SU-DHL-6 (cell line): Measurements from ENCODE around the gene KIAA1958.

ENCODE experiments used
- EZH2phosphoT487 ChIP-seq: fragments of 200-600 bp; sonication (generic), shearing (Covaris generic); conservative IDR thresholded peaks from 2 replicates; pipeline ENCODE4 v1.6.1; 2018; ENCODE audit warnings: mild to moderate bottlenecking, antibody characterized with exemption, low read length, moderate library complexity, mixed read lengths
- TF ChIP-seq, protein P1 (sequence below): fragments of 200-600 bp; sonication (generic); IDR thresholded peaks from one replicate; pipeline ENCODE4 v1.5.1; 2017; ENCODE audit warnings: antibody characterized with exemption, mild to moderate bottlenecking, low read length, moderate library complexity; ENCODE audit not compliant: insufficient read depth, poor library complexity, severe bottlenecking

DNA sequence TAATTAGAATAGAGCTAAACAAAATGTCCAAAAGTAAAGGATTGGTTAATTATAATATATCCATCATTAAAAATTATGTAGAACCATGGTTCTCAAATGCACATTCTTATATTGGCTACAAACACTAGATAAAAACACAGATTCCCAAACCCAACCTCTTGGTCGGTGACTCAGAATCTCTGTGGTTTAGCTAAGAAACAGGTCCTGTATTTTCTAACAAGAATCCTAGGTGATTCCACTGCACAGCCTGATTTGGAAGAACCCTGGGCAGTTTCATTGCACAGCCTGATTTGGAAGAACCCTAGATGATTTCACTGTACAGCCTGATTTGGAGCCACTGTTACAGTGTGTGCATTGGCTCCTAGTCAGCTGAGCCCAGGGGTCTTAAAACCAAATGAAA lies 67.9 kb downstream of the KIAA1958 start:
- TF ChIP-seq, protein P1, sequence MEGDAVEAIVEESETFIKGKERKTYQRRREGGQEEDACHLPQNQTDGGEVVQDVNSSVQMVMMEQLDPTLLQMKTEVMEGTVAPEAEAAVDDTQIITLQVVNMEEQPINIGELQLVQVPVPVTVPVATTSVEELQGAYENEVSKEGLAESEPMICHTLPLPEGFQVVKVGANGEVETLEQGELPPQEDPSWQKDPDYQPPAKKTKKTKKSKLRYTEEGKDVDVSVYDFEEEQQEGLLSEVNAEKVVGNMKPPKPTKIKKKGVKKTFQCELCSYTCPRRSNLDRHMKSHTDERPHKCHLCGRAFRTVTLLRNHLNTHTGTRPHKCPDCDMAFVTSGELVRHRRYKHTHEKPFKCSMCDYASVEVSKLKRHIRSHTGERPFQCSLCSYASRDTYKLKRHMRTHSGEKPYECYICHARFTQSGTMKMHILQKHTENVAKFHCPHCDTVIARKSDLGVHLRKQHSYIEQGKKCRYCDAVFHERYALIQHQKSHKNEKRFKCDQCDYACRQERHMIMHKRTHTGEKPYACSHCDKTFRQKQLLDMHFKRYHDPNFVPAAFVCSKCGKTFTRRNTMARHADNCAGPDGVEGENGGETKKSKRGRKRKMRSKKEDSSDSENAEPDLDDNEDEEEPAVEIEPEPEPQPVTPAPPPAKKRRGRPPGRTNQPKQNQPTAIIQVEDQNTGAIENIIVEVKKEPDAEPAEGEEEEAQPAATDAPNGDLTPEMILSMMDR: no peak
- no peak for TF ChIP-seq EZH2phosphoT487
